ENCODE measurements around the gene C17orf107. TPM values are rescaled to one million over a fixed set of nuclear protein-coding genes. Genes with fewer than 3 reads are reported as not detected.

Gene C17orf107
- total and polyA plus RNA-seq, 2 of the 13 experiments (the other 11 are each of a cell fraction or from before 2014, with no cell fraction given) = 0.20 to 0.59 TPM

- TF ChIP-seq, protein P1, sequence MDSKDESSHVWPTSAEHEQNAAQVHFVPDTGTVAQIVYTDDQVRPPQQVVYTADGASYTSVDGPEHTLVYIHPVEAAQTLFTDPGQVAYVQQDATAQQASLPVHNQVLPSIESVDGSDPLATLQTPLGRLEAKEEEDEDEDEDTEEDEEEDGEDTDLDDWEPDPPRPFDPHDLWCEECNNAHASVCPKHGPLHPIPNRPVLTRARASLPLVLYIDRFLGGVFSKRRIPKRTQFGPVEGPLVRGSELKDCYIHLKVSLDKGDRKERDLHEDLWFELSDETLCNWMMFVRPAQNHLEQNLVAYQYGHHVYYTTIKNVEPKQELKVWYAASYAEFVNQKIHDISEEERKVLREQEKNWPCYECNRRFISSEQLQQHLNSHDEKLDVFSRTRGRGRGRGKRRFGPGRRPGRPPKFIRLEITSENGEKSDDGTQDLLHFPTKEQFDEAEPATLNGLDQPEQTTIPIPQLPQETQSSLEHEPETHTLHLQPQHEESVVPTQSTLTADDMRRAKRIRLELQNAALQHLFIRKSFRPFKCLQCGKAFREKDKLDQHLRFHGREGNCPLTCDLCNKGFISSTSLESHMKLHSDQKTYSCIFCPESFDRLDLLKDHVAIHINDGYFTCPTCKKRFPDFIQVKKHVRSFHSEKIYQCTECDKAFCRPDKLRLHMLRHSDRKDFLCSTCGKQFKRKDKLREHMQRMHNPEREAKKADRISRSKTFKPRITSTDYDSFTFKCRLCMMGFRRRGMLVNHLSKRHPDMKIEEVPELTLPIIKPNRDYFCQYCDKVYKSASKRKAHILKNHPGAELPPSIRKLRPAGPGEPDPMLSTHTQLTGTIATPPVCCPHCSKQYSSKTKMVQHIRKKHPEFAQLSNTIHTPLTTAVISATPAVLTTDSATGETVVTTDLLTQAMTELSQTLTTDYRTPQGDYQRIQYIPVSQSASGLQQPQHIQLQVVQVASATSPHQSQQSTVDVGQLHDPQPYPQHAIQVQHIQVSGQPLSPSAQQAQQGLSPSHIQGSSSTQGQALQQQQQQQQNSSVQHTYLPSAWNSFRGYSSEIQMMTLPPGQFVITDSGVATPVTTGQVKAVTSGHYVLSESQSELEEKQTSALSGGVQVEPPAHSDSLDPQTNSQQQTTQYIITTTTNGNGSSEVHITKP (CRISPR knock-in tag; IDR thresholded peaks at IDR 0.05; ENCODE audit: low read depth) = peak; percentile 72; the same call in 1 of the 2 replicates
- TF ChIP-seq SMARCC2 (IDR thresholded peaks at IDR 0.05) (no peak), ZNF12 (CRISPR knock-in tag; IDR thresholded peaks at IDR 0.05) (0 out of 2 replicates have a peak, but pooled peaks have one; percentile 19), ZNF576 (CRISPR knock-in tag; IDR thresholded peaks at IDR 0.05) (no peak), HNF4G (IDR thresholded peaks at IDR 0.05; ENCODE audit: borderline replicate concordance, low read depth, low read length) (peak; percentile 38; the same call in 1 of the 2 replicates), HNF4G (CRISPR knock-in tag; IDR thresholded peaks at IDR 0.05; ENCODE audit: borderline replicate concordance, low read depth) (no peak), ZNF747 (CRISPR knock-in tag; IDR thresholded peaks at IDR 0.05; ENCODE audit: borderline replicate concordance) (peak; percentile 35; the same call in 1 of the 2 replicates), ZNF564 (CRISPR knock-in tag; IDR thresholded peaks at IDR 0.05) (peak; percentile 88), BRD4 (CRISPR knock-in tag; IDR thresholded peaks at IDR 0.05) (peak; percentile 11; the same call in 1 of the 2 replicates), ATF5 (CRISPR knock-in tag; IDR thresholded peaks at IDR 0.05; ENCODE audit: low read depth) (no peak), NPAS2 (CRISPR knock-in tag; IDR thresholded peaks at IDR 0.05; ENCODE audit: borderline replicate concordance) (no peak), ZNF720 (CRISPR knock-in tag; IDR thresholded peaks at IDR 0.05) (no peak), ZNF205 (CRISPR knock-in tag; IDR thresholded peaks at IDR 0.05) (0 out of 2 replicates have a peak, but pooled peaks have one; percentile 23), SCMH1 (CRISPR knock-in tag; IDR thresholded peaks at IDR 0.05; ENCODE audit: borderline replicate concordance) (no peak), KMT2B (CRISPR knock-in tag; IDR thresholded peaks at IDR 0.05) (no peak), ZFY (CRISPR knock-in tag; IDR thresholded peaks at IDR 0.05) (peak; percentile 59), ZKSCAN1 (IDR thresholded peaks at IDR 0.05; ENCODE audit: low read length) (no peak), TCF7 (IDR thresholded peaks at IDR 0.05; ENCODE audit: low read depth) (no peak), HNF4A (CRISPR knock-in tag; IDR thresholded peaks at IDR 0.05) (peak; percentile 35), ZBTB14 (CRISPR knock-in tag; IDR thresholded peaks at IDR 0.05) (peak; percentile 61; the same call in 1 of the 2 replicates), THYN1 (CRISPR knock-in tag; IDR thresholded peaks at IDR 0.05; ENCODE audit: borderline replicate concordance, low read depth) (no peak), ZBTB42 (CRISPR knock-in tag; IDR thresholded peaks at IDR 0.05) (peak; percentile 41; the same call in 1 of the 2 replicates)
- TF ChIP-seq, protein P2, sequence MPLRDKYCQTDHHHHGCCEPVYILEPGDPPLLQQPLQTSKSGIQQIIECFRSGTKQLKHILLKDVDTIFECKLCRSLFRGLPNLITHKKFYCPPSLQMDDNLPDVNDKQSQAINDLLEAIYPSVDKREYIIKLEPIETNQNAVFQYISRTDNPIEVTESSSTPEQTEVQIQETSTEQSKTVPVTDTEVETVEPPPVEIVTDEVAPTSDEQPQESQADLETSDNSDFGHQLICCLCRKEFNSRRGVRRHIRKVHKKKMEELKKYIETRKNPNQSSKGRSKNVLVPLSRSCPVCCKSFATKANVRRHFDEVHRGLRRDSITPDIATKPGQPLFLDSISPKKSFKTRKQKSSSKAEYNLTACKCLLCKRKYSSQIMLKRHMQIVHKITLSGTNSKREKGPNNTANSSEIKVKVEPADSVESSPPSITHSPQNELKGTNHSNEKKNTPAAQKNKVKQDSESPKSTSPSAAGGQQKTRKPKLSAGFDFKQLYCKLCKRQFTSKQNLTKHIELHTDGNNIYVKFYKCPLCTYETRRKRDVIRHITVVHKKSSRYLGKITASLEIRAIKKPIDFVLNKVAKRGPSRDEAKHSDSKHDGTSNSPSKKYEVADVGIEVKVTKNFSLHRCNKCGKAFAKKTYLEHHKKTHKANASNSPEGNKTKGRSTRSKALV (CRISPR knock-in tag; IDR thresholded peaks at IDR 0.05) = no peak
Observed at GRCh38 chr17:4949321-4950074, 50.2 kb downstream of the C17orf107 start (continued).

All from HepG2 (cell line).